DND-41 (cell line): ENCODE results near the gene OR2V2.
A peak's percentile ranks its signal among the peaks of the same experiment; 100 is the strongest.

ENCODE experiments used
- ATAC-seq: fragments of 200-7000 bp; cut with Tn5 transposase; 3 replicates; pipeline ENCODE4 v1.9.1; 2021; ENCODE audit warnings: low read depth; ENCODE audit not compliant: insufficient read depth
- DNase-seq: peaks from one replicate; pipeline ENCODE4 v3.0.0-alpha.2; 2020
- H2AFZ ChIP-seq: 2 replicates; pipeline ENCODE4 v1.6.0; 2012; ENCODE audit warnings: low read depth, low read length
- H3K27ac ChIP-seq: 2 replicates; pipeline ENCODE4 v1.5.1; 2012; ENCODE audit warnings: low read length, inconsistent platforms
- H3K27me3 ChIP-seq: fragments of 200-600 bp; sonication (generic); 2 replicates; pipeline ENCODE4 v1.6.0; 2012; ENCODE audit warnings: low read length, mild to moderate bottlenecking, inconsistent platforms; ENCODE audit not compliant: insufficient read depth, poor library complexity
- H3K36me3 ChIP-seq: 2 replicates; pipeline ENCODE4 v1.5.1; 2012; ENCODE audit warnings: low read length, inconsistent platforms; ENCODE audit not compliant: insufficient read depth
- H3K4me1 ChIP-seq: 2 replicates; pipeline ENCODE4 v1.5.1; 2012; ENCODE audit warnings: mild to moderate bottlenecking, low read length; ENCODE audit not compliant: insufficient read depth
- H3K4me2 ChIP-seq: 2 replicates; pipeline ENCODE4 v1.6.0; 2012; ENCODE audit warnings: mild to moderate bottlenecking, moderate library complexity, low read length, inconsistent platforms; ENCODE audit not compliant: insufficient read depth
- H3K4me3 ChIP-seq, 2 experiments: fragments of 200-600 bp in 1 of 2; shearing (Covaris generic) in 1 of 2; 2 replicates each; pipeline ENCODE4 v1.5.1; 2012 to 2016; ENCODE audit warnings: inconsistent platforms in 2 of 2, low read length in 2 of 2, mild to moderate bottlenecking in 2 of 2, low read depth in 1 of 2, moderate library complexity in 1 of 2
- H3K79me2 ChIP-seq: 2 replicates; pipeline ENCODE4 v1.6.0; 2012; ENCODE audit warnings: low read length, inconsistent platforms; ENCODE audit not compliant: insufficient read depth
- H3K9ac ChIP-seq: 2 replicates; pipeline ENCODE4 v1.6.0; 2012; ENCODE audit warnings: low read depth, mild to moderate bottlenecking, inconsistent platforms, low read length, moderate library complexity
- H3K9me3 ChIP-seq: 2 replicates; pipeline ENCODE4 v1.5.1; 2012; ENCODE audit warnings: low read length, moderate library complexity, mild to moderate bottlenecking, inconsistent platforms; ENCODE audit not compliant: insufficient read depth, severe bottlenecking
- H4K20me1 ChIP-seq: 2 replicates; pipeline ENCODE4 v1.6.0; 2012; ENCODE audit warnings: low read length; ENCODE audit not compliant: insufficient read depth
- EZH2 ChIP-seq: IDR thresholded peaks from 3 replicates; pipeline ENCODE4 v1.6.1; 2012; ENCODE audit warnings: borderline replicate concordance, low read depth, mild to moderate bottlenecking, moderate library complexity, low read length, inconsistent platforms; ENCODE audit not compliant: severe bottlenecking
- TF ChIP-seq, protein P1 (sequence below): IDR thresholded peaks from 2 replicates; pipeline ENCODE4 v1.5.1; 2012; ENCODE audit warnings: borderline replicate concordance, low read length, moderate library complexity, mild to moderate bottlenecking; ENCODE audit not compliant: poor library complexity, severe bottlenecking; ENCODE audit errors: extremely low read depth

The OR2V2 gene

GRCh38 chr5:181207960-181208253 is 60.5 kb downstream of the OR2V2 start:
- H3K27ac ChIP-seq = no peak overlapping the region
- H2AFZ ChIP-seq = 0 out of 2 replicates have a peak overlapping the region, but pooled peaks have one; percentile 72
- H3K4me1 ChIP-seq = peaks cover 49% of the 10 kb centered on the region
- no peaks in the 10 kb centered on the region for H3K9me3 ChIP-seq
- H4K20me1 ChIP-seq = 0 out of 2 replicates have a peak, but pooled peaks cover 3% of the 10 kb centered on the region
- DNase-seq = no peak
- peak overlapping the region; percentile 58; the same call in 1 of the 2 replicates for H3K9ac ChIP-seq
- H3K4me3 ChIP-seq = peak overlapping the region in 1 of 2 experiments; percentile 64; a peak in 2 of 4 replicates
- TF ChIP-seq EZH2 = no peak
- TF ChIP-seq, protein P1, sequence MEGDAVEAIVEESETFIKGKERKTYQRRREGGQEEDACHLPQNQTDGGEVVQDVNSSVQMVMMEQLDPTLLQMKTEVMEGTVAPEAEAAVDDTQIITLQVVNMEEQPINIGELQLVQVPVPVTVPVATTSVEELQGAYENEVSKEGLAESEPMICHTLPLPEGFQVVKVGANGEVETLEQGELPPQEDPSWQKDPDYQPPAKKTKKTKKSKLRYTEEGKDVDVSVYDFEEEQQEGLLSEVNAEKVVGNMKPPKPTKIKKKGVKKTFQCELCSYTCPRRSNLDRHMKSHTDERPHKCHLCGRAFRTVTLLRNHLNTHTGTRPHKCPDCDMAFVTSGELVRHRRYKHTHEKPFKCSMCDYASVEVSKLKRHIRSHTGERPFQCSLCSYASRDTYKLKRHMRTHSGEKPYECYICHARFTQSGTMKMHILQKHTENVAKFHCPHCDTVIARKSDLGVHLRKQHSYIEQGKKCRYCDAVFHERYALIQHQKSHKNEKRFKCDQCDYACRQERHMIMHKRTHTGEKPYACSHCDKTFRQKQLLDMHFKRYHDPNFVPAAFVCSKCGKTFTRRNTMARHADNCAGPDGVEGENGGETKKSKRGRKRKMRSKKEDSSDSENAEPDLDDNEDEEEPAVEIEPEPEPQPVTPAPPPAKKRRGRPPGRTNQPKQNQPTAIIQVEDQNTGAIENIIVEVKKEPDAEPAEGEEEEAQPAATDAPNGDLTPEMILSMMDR = no peak
- H3K36me3 ChIP-seq = no peaks in the 10 kb centered on the region
- H3K79me2 ChIP-seq = no peaks in the 10 kb centered on the region
- peak overlapping the region; percentile 73 for H3K4me2 ChIP-seq
- H3K27me3 ChIP-seq = peaks cover 35% of the 10 kb centered on the region
- no peak for ATAC-seq
